NCI-H526 treated with DMSO at 0.1 percent for 48 hours (cell line): Measurements from ENCODE around the gene ALDH3A1.

Source experiments
- DNase-seq: peaks from one replicate; lab custom pipeline; 2025; lab: John Stamatoyannopoulos, UW

ALDH3A1 gene

DNA sequence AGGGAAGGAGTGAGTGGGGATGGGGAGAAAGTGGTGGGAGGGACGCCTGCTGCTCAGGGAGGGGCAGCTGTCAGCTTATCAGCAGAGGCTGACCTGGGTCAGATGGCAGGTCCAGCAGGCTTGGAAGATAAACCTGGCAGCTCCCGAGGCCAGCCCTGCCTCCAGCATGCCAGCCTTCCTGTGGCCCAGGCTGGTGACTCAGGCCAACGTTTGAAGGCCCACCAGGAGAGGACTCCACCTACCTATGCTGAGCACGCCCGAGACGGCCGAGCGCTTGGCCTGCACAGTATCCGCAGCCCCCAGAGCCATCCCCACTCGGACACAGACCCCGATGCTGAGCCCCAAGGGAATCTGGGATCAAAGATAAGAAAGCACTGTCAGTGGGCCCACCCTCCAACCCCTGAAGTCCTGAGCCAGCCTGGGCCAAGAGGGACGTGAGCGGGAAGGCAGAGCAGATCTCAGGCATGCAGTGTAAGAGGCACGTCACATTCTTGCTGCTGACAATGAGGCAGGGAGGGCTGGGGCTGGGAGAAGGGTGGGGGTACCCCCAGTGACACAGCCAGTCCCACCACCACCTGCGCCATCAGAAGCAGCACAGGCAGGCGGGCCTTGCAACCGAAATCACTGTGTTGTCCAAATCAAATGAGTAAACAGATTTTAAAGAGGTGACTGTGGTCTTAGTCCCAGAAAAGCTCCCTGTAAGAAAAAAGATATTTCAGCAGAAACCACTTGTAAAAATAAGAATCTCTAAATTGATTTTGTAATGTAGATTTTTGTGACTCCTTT, 44.1 kb downstream of the ALDH3A1 start:
- DNase-seq: no peak

DNA sequence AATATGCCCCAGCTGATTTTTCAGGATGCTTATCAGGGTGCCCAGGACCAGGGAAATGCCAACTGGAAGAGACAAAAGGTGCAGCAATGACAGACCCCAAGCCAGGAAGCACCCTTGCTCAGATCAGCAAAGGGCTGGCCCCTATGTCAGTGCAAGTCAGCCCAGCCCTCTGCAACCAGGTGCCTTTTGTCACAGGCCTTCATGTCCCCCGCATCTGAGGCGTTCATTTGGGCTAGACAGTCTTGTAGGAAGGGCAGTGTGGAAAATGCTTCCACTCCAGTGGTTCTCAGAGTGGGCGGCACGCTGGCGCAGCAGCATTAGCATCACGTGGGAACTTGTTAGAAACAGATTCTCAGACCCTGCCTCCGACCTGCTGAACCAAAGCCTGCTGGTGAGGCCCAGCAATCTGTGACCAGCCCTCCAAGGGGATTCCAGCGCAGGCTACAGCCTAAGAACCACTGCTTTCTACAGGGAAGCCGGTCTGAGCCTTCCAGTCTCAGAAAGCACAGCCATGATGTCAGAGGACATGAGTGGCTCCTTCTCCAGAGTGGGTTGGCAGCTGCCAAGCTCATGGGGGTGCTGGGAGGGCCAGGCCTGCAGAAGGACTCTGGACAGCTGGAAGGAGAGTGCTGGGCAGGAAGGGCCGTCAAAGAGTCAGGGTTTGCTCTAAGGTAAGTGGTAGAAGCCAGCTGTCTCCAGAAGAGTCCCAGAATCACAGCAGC, 44.8 kb downstream of the ALDH3A1 start:
- DNase-seq: no peak

- no peak for DNase-seq
Observed at GRCh38 chr17:19702217-19702641, 45.9 kb downstream of the ALDH3A1 start.
